Measurements from ENCODE around the gene EEFSEC. TPM values are rescaled to one million over a fixed set of nuclear protein-coding genes. Genes with fewer than 3 reads are reported as not detected.
A peak's percentile ranks its signal among the peaks of the same experiment; 100 is the strongest.

EEFSEC gene
- total RNA-seq, 1 donor from 2014 or later = 0.92 TPM

DNA sequence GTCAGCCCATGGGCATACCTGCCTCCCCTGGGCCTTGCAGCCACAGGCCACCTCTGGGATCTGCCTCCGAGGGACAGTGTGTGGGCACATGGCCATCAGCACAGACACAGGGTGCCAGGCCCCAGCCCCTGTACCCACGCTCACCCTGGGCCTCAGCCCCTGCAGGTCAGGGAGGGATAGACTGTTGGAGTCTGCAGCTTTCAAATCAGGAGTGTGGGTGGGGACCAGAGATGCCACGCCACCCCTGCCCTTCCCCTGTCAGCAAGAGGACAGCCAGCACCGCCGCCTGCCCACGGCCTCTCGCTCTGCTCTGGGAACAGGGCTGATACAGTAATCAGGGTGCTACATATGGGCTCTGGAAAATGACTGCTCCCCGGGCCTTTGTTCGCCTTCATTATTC lies 240.8 kb downstream of the EEFSEC start:
- no peak overlapping the region for H3K4me2 ChIP-seq
- TF ChIP-seq EZH2 (IDR thresholded peaks at IDR 0.05) (no peak), EZH2phosphoT487 (IDR thresholded peaks at IDR 0.05) (no peak)
- TF ChIP-seq, protein P1, sequence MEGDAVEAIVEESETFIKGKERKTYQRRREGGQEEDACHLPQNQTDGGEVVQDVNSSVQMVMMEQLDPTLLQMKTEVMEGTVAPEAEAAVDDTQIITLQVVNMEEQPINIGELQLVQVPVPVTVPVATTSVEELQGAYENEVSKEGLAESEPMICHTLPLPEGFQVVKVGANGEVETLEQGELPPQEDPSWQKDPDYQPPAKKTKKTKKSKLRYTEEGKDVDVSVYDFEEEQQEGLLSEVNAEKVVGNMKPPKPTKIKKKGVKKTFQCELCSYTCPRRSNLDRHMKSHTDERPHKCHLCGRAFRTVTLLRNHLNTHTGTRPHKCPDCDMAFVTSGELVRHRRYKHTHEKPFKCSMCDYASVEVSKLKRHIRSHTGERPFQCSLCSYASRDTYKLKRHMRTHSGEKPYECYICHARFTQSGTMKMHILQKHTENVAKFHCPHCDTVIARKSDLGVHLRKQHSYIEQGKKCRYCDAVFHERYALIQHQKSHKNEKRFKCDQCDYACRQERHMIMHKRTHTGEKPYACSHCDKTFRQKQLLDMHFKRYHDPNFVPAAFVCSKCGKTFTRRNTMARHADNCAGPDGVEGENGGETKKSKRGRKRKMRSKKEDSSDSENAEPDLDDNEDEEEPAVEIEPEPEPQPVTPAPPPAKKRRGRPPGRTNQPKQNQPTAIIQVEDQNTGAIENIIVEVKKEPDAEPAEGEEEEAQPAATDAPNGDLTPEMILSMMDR (IDR thresholded peaks at IDR 0.05) = no peak
- H3K4me3 Mint-ChIP-seq = no peak overlapping the region
- peaks cover 14% of the 10 kb centered on the region for H3K4me1 Mint-ChIP-seq
- no peak overlapping the region for H3K9ac ChIP-seq
- no peak overlapping the region for H2AFZ ChIP-seq (replicated peaks)
- no peak overlapping the region for H3K4me3 ChIP-seq
- DNase-seq (ENCODE audit: low spot score) = no peak
- H3K4me1 ChIP-seq = peaks cover 16% of the 10 kb centered on the region
- H3K36me3 Mint-ChIP-seq = no peaks in the 10 kb centered on the region
- no peaks in the 10 kb centered on the region for H3K9me3 ChIP-seq (ENCODE audit: low read depth)
- H3K27ac ChIP-seq = no peak overlapping the region
- no peaks in the 10 kb centered on the region for H4K20me1 ChIP-seq (ENCODE audit: low read depth)
- no peaks in the 10 kb centered on the region for H3K27me3 ChIP-seq
- peaks cover 10% of the 10 kb centered on the region for H3F3A ChIP-seq (ENCODE audit: low read depth)
- H3K36me3 ChIP-seq = no peaks in the 10 kb centered on the region
- peaks cover 5% of the 10 kb centered on the region for H3K27me3 Mint-ChIP-seq (ENCODE audit: insufficient read depth, low read depth)
- H3K9me3 Mint-ChIP-seq = no peaks in the 10 kb centered on the region
- no peaks in the 10 kb centered on the region for H3K79me2 ChIP-seq (ENCODE audit: low read depth)
- H3K27ac Mint-ChIP-seq = no peak overlapping the region

DNA sequence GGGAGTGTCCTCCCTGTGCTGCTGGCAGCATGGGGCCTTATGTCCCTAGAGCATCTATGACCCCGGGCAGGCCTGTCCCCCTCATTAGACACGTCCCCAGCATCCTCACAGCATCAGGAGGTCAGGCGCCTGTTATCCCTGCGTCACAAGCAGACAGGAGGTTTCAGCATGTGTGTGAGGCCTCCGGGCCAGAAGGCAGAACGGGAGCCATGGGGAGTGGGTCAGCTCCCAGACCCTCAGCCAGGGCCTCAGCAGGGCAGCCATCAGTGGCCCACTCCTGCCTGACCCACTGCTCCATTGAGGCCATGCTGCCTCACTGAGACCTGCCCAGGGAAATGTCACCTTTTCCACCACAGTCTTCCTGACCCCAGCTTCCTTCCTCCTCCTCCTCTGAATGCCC lies 241.8 kb downstream of the EEFSEC start:
- Mint-ChIP-seq H3K4me1 (peaks cover 24% of the 10 kb centered on the region), H3K27me3 (ENCODE audit: insufficient read depth, low read depth) (peaks cover 5% of the 10 kb centered on the region), H3K36me3 (no peaks in the 10 kb centered on the region), H3K27ac (peak overlapping the region; percentile 23), H3K9me3 (no peaks in the 10 kb centered on the region), H3K4me3 (no peak overlapping the region)
- Histone ChIP-seq H3K9me3 (ENCODE audit: low read depth) (no peaks in the 10 kb centered on the region), H3K79me2 (ENCODE audit: low read depth) (no peaks in the 10 kb centered on the region), H3F3A (ENCODE audit: low read depth) (peaks cover 21% of the 10 kb centered on the region), H3K4me2 (no peak overlapping the region), H3K4me1 (peaks cover 26% of the 10 kb centered on the region), H3K27ac (no peak overlapping the region), H3K4me3 (no peak overlapping the region), H3K9ac (no peak overlapping the region), H2AFZ (replicated peaks) (no peak overlapping the region), H4K20me1 (ENCODE audit: low read depth) (peaks cover 5% of the 10 kb centered on the region), H3K27me3 (no peaks in the 10 kb centered on the region), H3K36me3 (no peaks in the 10 kb centered on the region)
- DNase-seq (ENCODE audit: low spot score) = no peak
- TF ChIP-seq, protein P1 (IDR thresholded peaks at IDR 0.05) = no peak
- TF ChIP-seq EZH2 (IDR thresholded peaks at IDR 0.05) (no peak), EZH2phosphoT487 (IDR thresholded peaks at IDR 0.05) (no peak)

DNA sequence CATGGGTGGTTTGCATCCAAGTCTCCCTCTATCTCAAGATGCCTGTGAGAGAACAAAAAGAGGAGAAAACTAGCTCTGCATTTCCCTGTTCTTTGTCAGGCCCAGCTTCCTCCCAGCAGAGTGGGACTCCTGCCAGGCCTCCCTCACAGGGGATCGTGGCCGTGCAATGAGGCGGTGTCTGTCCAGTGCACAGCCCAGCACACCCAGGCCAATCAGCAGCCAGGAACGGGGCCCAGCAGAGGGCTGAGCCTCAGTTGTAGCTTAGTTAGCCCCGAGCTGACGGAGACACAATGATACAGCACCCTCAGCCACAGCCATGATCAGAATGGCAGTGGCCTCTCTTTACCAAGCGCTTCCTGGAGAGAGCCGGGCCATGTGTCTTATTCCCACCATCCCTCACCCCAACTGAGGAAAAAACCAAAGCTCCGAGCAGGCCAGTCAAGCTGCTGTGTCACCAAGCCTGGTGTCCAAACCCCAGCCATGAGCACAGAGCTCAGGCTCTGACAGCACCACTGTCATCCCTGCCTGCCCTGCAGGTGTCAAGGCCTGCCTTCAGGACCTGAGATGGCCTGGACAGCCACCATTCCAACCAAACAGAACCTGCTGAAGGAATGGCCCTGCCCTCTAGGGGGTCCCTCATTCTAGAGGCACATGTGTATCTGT lies 242.3 kb downstream of the EEFSEC start:
- no peaks in the 10 kb centered on the region for H3K9me3 Mint-ChIP-seq
- H3K27me3 Mint-ChIP-seq (ENCODE audit: insufficient read depth, low read depth) = peaks cover 9% of the 10 kb centered on the region
- H3K36me3 Mint-ChIP-seq = no peaks in the 10 kb centered on the region
- H3K9me3 ChIP-seq (ENCODE audit: low read depth) = no peaks in the 10 kb centered on the region
- peak overlapping the region; percentile 23 for H3K27ac Mint-ChIP-seq
- H3K4me1 ChIP-seq = peaks cover 32% of the 10 kb centered on the region
- DNase-seq (ENCODE audit: low spot score) = no peak
- H3K79me2 ChIP-seq (ENCODE audit: low read depth) = no peaks in the 10 kb centered on the region
- peaks cover 26% of the 10 kb centered on the region for H3F3A ChIP-seq (ENCODE audit: low read depth)
- peaks cover 10% of the 10 kb centered on the region for H4K20me1 ChIP-seq (ENCODE audit: low read depth)
- TF ChIP-seq EZH2 (IDR thresholded peaks at IDR 0.05) = no peak
- TF ChIP-seq, protein P1 (IDR thresholded peaks at IDR 0.05) = no peak
- TF ChIP-seq EZH2phosphoT487 (IDR thresholded peaks at IDR 0.05) = no peak
- no peak overlapping the region for H2AFZ ChIP-seq (replicated peaks)
- no peak overlapping the region for H3K4me3 Mint-ChIP-seq
- no peaks in the 10 kb centered on the region for H3K27me3 ChIP-seq
- no peaks in the 10 kb centered on the region for H3K36me3 ChIP-seq
- no peak overlapping the region for H3K4me2 ChIP-seq
- H3K4me1 Mint-ChIP-seq = peaks cover 30% of the 10 kb centered on the region
- H3K27ac ChIP-seq = no peak overlapping the region
- H3K9ac ChIP-seq = no peak overlapping the region
- H3K4me3 ChIP-seq = no peak overlapping the region
